ENCODE measurements around the gene VAV3.

The VAV3 gene

GRCh38 chr1:107643766-107644165 lies 321.2 kb downstream of the VAV3 start:
- DNase-seq (ENCODE audit: low spot score), result no peak

- no peak for DNase-seq (ENCODE audit: low spot score)
These were observed 324.8 kb downstream of the VAV3 start for GRCh38 chr1:107640207-107640606.

GRCh38 chr1:107637101-107637500 lies 327.9 kb downstream of the VAV3 start:
- DNase-seq (ENCODE audit: low spot score), result no peak

GRCh38 chr1:107633596-107633995 lies 331.4 kb downstream of the VAV3 start:
- no peak for DNase-seq (ENCODE audit: low spot score)

GRCh38 chr1:107626073-107626796 lies 338.7 kb downstream of the VAV3 start:
- no peak for DNase-seq (ENCODE audit: low spot score)

GRCh38 chr1:107625405-107626029 lies 339.5 kb downstream of the VAV3 start:
- no peak for DNase-seq (ENCODE audit: low spot score)

GRCh38 chr1:107623431-107623830 lies 341.5 kb downstream of the VAV3 start:
- DNase-seq (ENCODE audit: low spot score), result no peak

- DNase-seq (ENCODE audit: low spot score), result no peak
These were observed 342.0 kb downstream of the VAV3 start for GRCh38 chr1:107622966-107623365.

GRCh38 chr1:107622535-107622934 lies 342.4 kb downstream of the VAV3 start:
- no peak for DNase-seq (ENCODE audit: low spot score)

- no peak for DNase-seq (ENCODE audit: low spot score)
These were observed 344.2 kb downstream of the VAV3 start for GRCh38 chr1:107620753-107621152.

GRCh38 chr1:107618539-107618938 lies 346.4 kb downstream of the VAV3 start:
- no peak for DNase-seq (ENCODE audit: low spot score)

- no peak for DNase-seq (ENCODE audit: low spot score)
These were observed 347.1 kb downstream of the VAV3 start for GRCh38 chr1:107617921-107618320.

GRCh38 chr1:107617456-107617855 lies 347.5 kb downstream of the VAV3 start:
- no peak for DNase-seq (ENCODE audit: low spot score)

- DNase-seq (ENCODE audit: low spot score), result no peak
These were observed 355.2 kb downstream of the VAV3 start for GRCh38 chr1:107609808-107610207.

- no peak for DNase-seq (ENCODE audit: low spot score)
These were observed 360.2 kb downstream of the VAV3 start for GRCh38 chr1:107604825-107605224.

- DNase-seq (ENCODE audit: low spot score), result no peak
These were observed 364.3 kb downstream of the VAV3 start for GRCh38 chr1:107600607-107601160.

GRCh38 chr1:107599220-107599619 lies 365.8 kb downstream of the VAV3 start:
- no peak for DNase-seq (ENCODE audit: low spot score)

- DNase-seq (ENCODE audit: low spot score), result no peak
These were observed 367.7 kb downstream of the VAV3 start for GRCh38 chr1:107597290-107597689.

- no peak for DNase-seq (ENCODE audit: low spot score)
These were observed 370.4 kb downstream of the VAV3 start for GRCh38 chr1:107594536-107594935.

GRCh38 chr1:107593501-107594209 lies 371.3 kb downstream of the VAV3 start:
- no peak for DNase-seq (ENCODE audit: low spot score)

GRCh38 chr1:107590900-107591622 lies 373.9 kb downstream of the VAV3 start:
- DNase-seq (ENCODE audit: low spot score), result no peak

GRCh38 chr1:107590087-107590486 lies 374.9 kb downstream of the VAV3 start:
- no peak for DNase-seq (ENCODE audit: low spot score)

Data from CD4-positive, alpha-beta T cell treated with Interleukin-6 at 100 ng/mL for 8 hours (primary cell).